Endothelial cell of umbilical vein (primary cell): ENCODE measurements around the gene TRPV6. TPM values are rescaled to one million over a fixed set of nuclear protein-coding genes. Genes with fewer than 3 reads are reported as not detected.

Experiments used
- BruUV-seq: library from RNA; stranded (reverse); fragments of 400-500 nt; replicated peaks from 2 replicates; lab custom pipeline; 2021; lab: Mats Ljungman, UMichigan
- CTCF ChIA-PET: fragments of 300-600, 350-600 bp; sonication (Branson Sonifier 250); formaldehyde crosslinking; loops from one replicate; lab custom pipeline; 2021; ENCODE audit warnings: antibody characterized with exemption, inconsistent platforms; lab: Charles Lee
- POLR2A ChIA-PET: fragments of 300-600, 350-600 bp; sonication (Branson Sonifier 250); formaldehyde crosslinking; loops from one replicate; lab custom pipeline; 2021; ENCODE audit warnings: antibody characterized with exemption, inconsistent platforms; lab: Charles Lee
- DNase-seq: peaks from one replicate; pipeline ENCODE4 v3.0.0-alpha.2; 2011; ENCODE audit warnings: low read depth, low spot score
- FAIRE-seq: peaks from 2 replicates; lab custom pipeline; 2011; peaks lifted over from hg19 to GRCh38; lab: Jason Lieb, UNC
- H2AFZ ChIP-seq: 2 replicates; pipeline ENCODE4 v1.6.0; 2012; ENCODE audit warnings: low read depth, low read length, control low read depth, inconsistent platforms
- H3K27ac ChIP-seq: 2 replicates; pipeline ENCODE4 v1.5.1; 2011; ENCODE audit warnings: low read depth, mild to moderate bottlenecking, control low read depth, low read length, moderate library complexity; ENCODE audit not compliant: insufficient read depth
- H3K27me3 ChIP-seq, 2 experiments: 2 replicates each; pipeline versions ENCODE4 v1.6.0 to v1.6.1; 2011; ENCODE audit warnings: low read length in 2 of 2, mixed read lengths in 1 of 2; ENCODE audit not compliant: control insufficient read depth in 2 of 2, insufficient read depth in 2 of 2
- H3K36me3 ChIP-seq, 2 experiments: 2 replicates in 1 of 2; 3 replicates in 1 of 2; pipeline ENCODE4 v1.5.1; 2011; ENCODE audit warnings: low read length in 2 of 2, mild to moderate bottlenecking in 1 of 2, moderate library complexity in 1 of 2; ENCODE audit not compliant: control insufficient read depth in 2 of 2, insufficient read depth in 2 of 2; ENCODE audit errors: extremely low read depth in 1 of 2
- H3K4me1 ChIP-seq: 3 replicates; pipeline ENCODE4 v1.5.1; 2011; ENCODE audit warnings: mild to moderate bottlenecking, low read length; ENCODE audit not compliant: control insufficient read depth, insufficient read depth; ENCODE audit errors: extremely low read depth
- H3K4me2 ChIP-seq: 2 replicates; pipeline ENCODE4 v1.6.1; 2011; ENCODE audit warnings: low read length, control low read depth, mixed read lengths; ENCODE audit not compliant: insufficient read depth
- H3K4me3 ChIP-seq, 3 experiments: fragments of 200-600 bp in 1 of 3; sonication (generic), shearing (Covaris generic) in 1 of 3; replicated peaks in 1 of 3; 2 replicates each; pipeline ENCODE4 v1.5.1; 2011 to 2016; ENCODE audit warnings: control low read depth in 3 of 3, low read length in 3 of 3, mild to moderate bottlenecking in 2 of 3, inconsistent platforms in 1 of 3, low read depth in 1 of 3, moderate library complexity in 1 of 3; ENCODE audit not compliant: insufficient read depth in 1 of 3
- H3K79me2 ChIP-seq: 2 replicates; pipeline ENCODE4 v1.6.0; 2012; ENCODE audit warnings: low read length, inconsistent platforms; ENCODE audit not compliant: control insufficient read depth, insufficient read depth
- H3K9ac ChIP-seq: replicated peaks from 2 replicates; pipeline ENCODE3; 2011; ENCODE audit warnings: low read length, control low read depth; ENCODE audit not compliant: insufficient read depth; ENCODE audit errors: extremely low read depth
- H3K9me1 ChIP-seq: replicated peaks from 3 replicates; pipeline ENCODE4 v1.6.0; 2011; ENCODE audit warnings: mild to moderate bottlenecking, low read length; ENCODE audit not compliant: control insufficient read depth, insufficient read depth; ENCODE audit errors: extremely low read depth
- H3K9me3 ChIP-seq: replicated peaks from 2 replicates; pipeline ENCODE4 v1.5.1; 2012; ENCODE audit warnings: low read length, inconsistent platforms; ENCODE audit not compliant: control insufficient read depth, insufficient read depth
- H4K20me1 ChIP-seq: replicated peaks from 2 replicates; pipeline ENCODE3; 2011; ENCODE audit warnings: mild to moderate bottlenecking, low read length; ENCODE audit not compliant: control insufficient read depth, insufficient read depth; ENCODE audit errors: extremely low read depth
- CTCF ChIP-seq, 2 donors: IDR thresholded peaks; 1 replicate in 1 of 2; 2 replicates in 1 of 2; pipeline ENCODE4 v1.5.1; 2011; ENCODE audit warnings: low read length in 2 of 2, mild to moderate bottlenecking in 2 of 2, moderate library complexity in 2 of 2, control low read depth in 1 of 2, inconsistent platforms in 1 of 2, low read depth in 1 of 2; ENCODE audit not compliant: insufficient read depth in 1 of 2; ENCODE audit errors: extremely low read depth in 1 of 2
- FOS ChIP-seq: IDR thresholded peaks from 2 replicates; pipeline ENCODE4 v1.6.1; 2011; ENCODE audit warnings: mild to moderate bottlenecking, low read length, moderate library complexity, borderline replicate concordance; ENCODE audit not compliant: insufficient read depth
- POLR2A ChIP-seq: IDR thresholded peaks from 2 replicates; pipeline ENCODE4 v1.6.1; 2012; ENCODE audit warnings: low read depth, mild to moderate bottlenecking, control low read depth, low read length
- dilution Hi-C: fragments of 300-500 bp; cut with MboI; formaldehyde crosslinking; loops from one replicate; pipeline ENCODE4 v1.15.0; 2019; ENCODE audit warnings: low sequenced_read_pairs; ENCODE audit not compliant: extremely low pct_ligation_motif_present
- intact Hi-C: fragments of 100-400 bp; cut with micrococcal nuclease; formaldehyde crosslinking; loops from one replicate; pipeline ENCODE4 v1.10.0; 2022
- polyA plus RNA-seq, 4 experiments: library from polyadenylated mRNA; depleted of rRNA in 3 of 4; stranded (reverse) in 3 of 4; unstranded in 1 of 4; fragments of >200 nt; gene quantifications; 2 replicates each; pipeline versions ENCODE4 v1.2.1 to v1.2.3, GENCODE V29; 2011 to 2012; ENCODE audit warnings: missing spikeins in 1 of 4
- total RNA-seq: library from RNA; stranded (reverse); gene quantifications from 2 replicates; pipeline ENCODE4 v1.2.3, GENCODE V29; 2021

Gene TRPV6
- total and polyA plus RNA-seq, 2 donors (not counting 3 experiments of a cell fraction or from before 2014, with no cell fraction given): not detected

- intact Hi-C loops: no loop called here
- H3K36me3 ChIP-seq: no peaks in the 10 kb centered on the region
- TF ChIP-seq CTCF (IDR thresholded peaks at IDR 0.05; ENCODE audit: extremely low read depth in 1 of 2, insufficient read depth in 1 of 2, low read depth in 1 of 2, low read length in 2 of 2) (no peak), FOS (no peak)
- CTCF ChIA-PET: interaction anchor here (1.2 kb wide), 2 partner anchors 14 to 328 kb away, joined by 4 to 7 read pairs; no protein-coding TSS in a partner anchor
- POLR2A ChIA-PET: no interaction called here
- no peak overlapping the region for H3K4me3 ChIP-seq
- no peaks in the 10 kb centered on the region for H3K4me1 ChIP-seq
- no peaks in the 10 kb centered on the region for H3K9me3 ChIP-seq
- H3K79me2 ChIP-seq: no peaks in the 10 kb centered on the region
- H4K20me1 ChIP-seq: no peaks in the 10 kb centered on the region
- H2AFZ ChIP-seq: no peak overlapping the region
- dilution Hi-C loops: no loop called here
- H3K4me2 ChIP-seq: no peak overlapping the region
- H3K27ac ChIP-seq: no peak overlapping the region
- DNase-seq (no peak), FAIRE-seq (no peak)
- no peaks in the 10 kb centered on the region for H3K27me3 ChIP-seq
- H3K9ac ChIP-seq: no peak overlapping the region
- H3K9me1 ChIP-seq: no peaks in the 10 kb centered on the region
- BruUV-seq: no TSS peak
Measured at GRCh38 chr7:142886866-142887265, 1.3 kb upstream of the TRPV6 start.

- CTCF ChIA-PET: no interaction called here
- TF ChIP-seq CTCF (IDR thresholded peaks at IDR 0.05; ENCODE audit: extremely low read depth in 1 of 2, insufficient read depth in 1 of 2, low read depth in 1 of 2, low read length in 2 of 2): no peak
- no peak for TF ChIP-seq POLR2A
- no TSS peak for BruUV-seq
Measured at GRCh38 chr7:142884286-142884640, 1.3 kb downstream of the TRPV6 start.

More at GRCh38 chr7:142884286-142884640, 1.3 kb downstream of the TRPV6 start:
- Histone ChIP-seq H3K4me3 (no peak overlapping the region), H3K79me2 (no peaks in the 10 kb centered on the region), H3K27me3 (no peaks in the 10 kb centered on the region), H4K20me1 (no peaks in the 10 kb centered on the region), H3K27ac (no peak overlapping the region), H3K9me1 (no peaks in the 10 kb centered on the region), H3K9me3 (no peaks in the 10 kb centered on the region), H3K4me2 (no peak overlapping the region), H3K36me3 (no peaks in the 10 kb centered on the region), H2AFZ (no peak overlapping the region), H3K4me1 (no peaks in the 10 kb centered on the region), H3K9ac (no peak overlapping the region)
- DNase-seq (no peak), FAIRE-seq (no peak)
- POLR2A ChIA-PET: no interaction called here
- dilution Hi-C loops: no loop called here
- intact Hi-C loops: no loop called here
